Peyer's patch (tissue), 4 donors: ENCODE results near the gene SPRED1.

ENCODE experiments used
- POLR2A ChIP-seq, 2 donors: fragments of 450-650 bp; IDR thresholded peaks; one replicate each; pipeline ENCODE4 v1.5.1; 2017; ENCODE audit warnings: antibody characterized with exemption in 2 of 2, mild to moderate bottlenecking in 2 of 2, moderate library complexity in 2 of 2
- TF ChIP-seq, protein P1 (sequence below), 6 experiments: fragments of 450-650 bp in 4 of 6; fragments of 200-600 bp in 2 of 6; sonication (generic) in 1 of 6; IDR thresholded peaks; one replicate each; pipeline ENCODE4 v1.5.1; 2017 to 2019; ENCODE audit warnings: antibody characterized with exemption in 6 of 6, mild to moderate bottlenecking in 3 of 6, moderate library complexity in 1 of 6

DNA sequence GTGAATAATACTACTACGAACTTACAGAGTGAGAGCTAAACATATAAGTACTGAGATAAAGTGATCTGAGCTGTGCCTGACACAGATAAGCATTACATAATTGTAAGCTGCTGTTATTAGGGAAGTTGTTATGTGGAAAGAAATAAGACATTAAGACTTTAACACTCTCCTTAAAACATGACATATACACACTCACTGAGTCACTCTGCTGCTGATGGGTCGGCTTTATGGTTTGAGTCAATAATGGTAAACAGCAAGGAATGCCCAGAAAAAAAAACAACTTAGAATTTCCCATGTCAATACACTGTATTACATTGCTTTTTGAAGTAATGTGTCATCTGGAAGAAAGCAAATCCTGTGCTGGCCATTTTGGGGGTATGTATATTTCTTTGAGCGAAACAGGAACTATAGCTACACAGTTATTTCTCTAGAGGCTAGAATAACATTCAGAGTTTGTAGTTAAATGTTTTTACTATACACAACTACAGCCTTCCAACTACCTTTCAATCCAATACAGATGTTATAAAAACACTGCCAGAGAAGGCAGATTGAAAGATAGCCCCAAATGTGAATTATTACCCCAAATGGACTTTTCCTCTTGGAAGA is 22.8 kb upstream of the SPRED1 start:
- TF ChIP-seq, protein P1, sequence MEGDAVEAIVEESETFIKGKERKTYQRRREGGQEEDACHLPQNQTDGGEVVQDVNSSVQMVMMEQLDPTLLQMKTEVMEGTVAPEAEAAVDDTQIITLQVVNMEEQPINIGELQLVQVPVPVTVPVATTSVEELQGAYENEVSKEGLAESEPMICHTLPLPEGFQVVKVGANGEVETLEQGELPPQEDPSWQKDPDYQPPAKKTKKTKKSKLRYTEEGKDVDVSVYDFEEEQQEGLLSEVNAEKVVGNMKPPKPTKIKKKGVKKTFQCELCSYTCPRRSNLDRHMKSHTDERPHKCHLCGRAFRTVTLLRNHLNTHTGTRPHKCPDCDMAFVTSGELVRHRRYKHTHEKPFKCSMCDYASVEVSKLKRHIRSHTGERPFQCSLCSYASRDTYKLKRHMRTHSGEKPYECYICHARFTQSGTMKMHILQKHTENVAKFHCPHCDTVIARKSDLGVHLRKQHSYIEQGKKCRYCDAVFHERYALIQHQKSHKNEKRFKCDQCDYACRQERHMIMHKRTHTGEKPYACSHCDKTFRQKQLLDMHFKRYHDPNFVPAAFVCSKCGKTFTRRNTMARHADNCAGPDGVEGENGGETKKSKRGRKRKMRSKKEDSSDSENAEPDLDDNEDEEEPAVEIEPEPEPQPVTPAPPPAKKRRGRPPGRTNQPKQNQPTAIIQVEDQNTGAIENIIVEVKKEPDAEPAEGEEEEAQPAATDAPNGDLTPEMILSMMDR (IDR thresholded peaks at IDR 0.05), result no peak
- no peak for TF ChIP-seq POLR2A (IDR thresholded peaks at IDR 0.05)
